Kidney (tissue), 14 donors: ENCODE results near the gene ESRP2. TPM values are rescaled to one million over a fixed set of nuclear protein-coding genes. Genes with fewer than 3 reads are reported as not detected.

ENCODE experiments used
- DNase-seq, 5 donors: peaks; one replicate each; pipeline ENCODE4 v3.0.0-alpha.2; 2013 to 2020
- FAIRE-seq: peaks from 2 replicates; lab custom pipeline; 2012; peaks lifted over from hg19 to GRCh38; lab: Jason Lieb, UNC
- H3K27ac ChIP-seq, 2 donors: one replicate each; pipeline ENCODE4 v1.7.0; 2013; ENCODE audit warnings: low read depth in 2 of 2, low read length in 2 of 2, inconsistent platforms in 1 of 2
- H3K27me3 ChIP-seq: one replicate; pipeline ENCODE4 v1.7.1; 2013; ENCODE audit warnings: low read length, inconsistent platforms; ENCODE audit not compliant: control insufficient read depth, insufficient read depth
- H3K36me3 ChIP-seq, 3 donors: one replicate each; pipeline versions ENCODE4 v1.7.0 to v1.7.1; 2013; ENCODE audit warnings: low read length in 3 of 3, control low read depth in 1 of 3, inconsistent platforms in 1 of 3; ENCODE audit not compliant: insufficient read depth in 3 of 3, control insufficient read depth in 2 of 3
- H3K4me1 ChIP-seq, 3 donors: one replicate each; pipeline versions ENCODE4 v1.7.0 to v1.7.1; 2013; ENCODE audit warnings: low read length in 3 of 3, inconsistent platforms in 1 of 3, low read depth in 1 of 3; ENCODE audit not compliant: control insufficient read depth in 2 of 3, insufficient read depth in 2 of 3
- H3K4me3 ChIP-seq, 3 donors: one replicate each; pipeline versions ENCODE4 v1.7.0 to v1.8.1; 2013; ENCODE audit warnings: low read length in 3 of 3, control low read depth in 1 of 3, inconsistent platforms in 1 of 3
- H3K9ac ChIP-seq, 3 donors: one replicate each; pipeline versions ENCODE4 v1.7.0 to v1.7.1; 2013; ENCODE audit warnings: low read length in 3 of 3, control low read depth in 1 of 3, inconsistent platforms in 1 of 3
- H3K9me3 ChIP-seq, 3 donors: one replicate each; pipeline versions ENCODE4 v1.7.0 to v1.7.1; 2013; ENCODE audit warnings: low read length in 3 of 3, control low read depth in 1 of 3, inconsistent platforms in 1 of 3; ENCODE audit not compliant: control insufficient read depth in 2 of 3, insufficient read depth in 1 of 3
- CTCF ChIP-seq: IDR thresholded peaks from 3 replicates; pipeline ENCODE4 v1.5.1; 2012; ENCODE audit warnings: mild to moderate bottlenecking, moderate library complexity, borderline replicate concordance; ENCODE audit not compliant: insufficient read depth; ENCODE audit errors: extremely low read depth
- intact Hi-C: fragments of 100-400 bp; cut with DNase I; formaldehyde crosslinking; loops from one replicate; pipeline ENCODE4 v1.11.1; 2022
- polyA plus RNA-seq: library from polyadenylated mRNA; stranded (reverse); fragments of 350-450 nt; fragmentation: Illumina TruSeq; extraction: RNeasy Lipid Tissue Mini Kit (QIAGEN cat#74804); gene quantifications from one replicate; pipeline ENCODE4 v1.2.3, GENCODE V29; 2014; ENCODE audit warnings: low read depth, low replicate concordance; ENCODE audit not compliant: insufficient read depth
- total RNA-seq: library from RNA; stranded (reverse); fragmentation: NEBNext Ultra II Directional; extraction: Animal tissue kit (Norgen Biotek cat#: 25700); gene quantifications from one replicate; pipeline ENCODE4 v1.2.1, GENCODE V29; 2021
- donor health status: control.
- donor health status: control.
- donor health status: control.
- donor health status: control.
- donor health status: control.
- donor health status: DM: yes; HTN: yes; CAD: no.
- donor health status: Normal renal cell carcinoma (clear cell type).

The ESRP2 gene
- total and polyA plus RNA-seq, 2 donors from 2014 or later, result 19.1 to 32.9 TPM

DNA sequence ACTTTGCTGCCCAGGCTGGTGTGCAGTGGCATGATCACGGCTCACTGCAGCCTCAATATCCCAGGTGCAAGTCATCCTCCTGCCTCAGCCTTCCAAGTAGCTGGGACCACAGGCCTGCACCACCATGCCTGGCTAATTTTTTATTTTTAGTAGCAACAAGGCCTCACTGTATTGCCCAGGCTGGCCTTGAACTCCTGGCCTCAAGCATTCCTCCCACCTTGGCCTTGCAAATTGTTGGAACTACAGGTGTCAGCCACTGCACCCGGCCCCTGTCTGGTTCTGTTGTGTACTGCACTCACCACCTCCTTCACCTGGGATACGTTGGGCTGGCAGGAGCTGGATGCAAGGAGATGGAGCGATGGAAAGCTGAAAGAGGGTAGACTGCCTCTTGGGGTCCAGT, 17.8 kb upstream of the ESRP2 start:
- intact Hi-C loops, result no loop called here
- no peak for TF ChIP-seq CTCF
- H3K9me3 ChIP-seq, result no peaks in the 10 kb centered on the region
- H3K4me1 ChIP-seq, result peaks cover 5 to 34% (median 25%) of the 10 kb centered on the region in 3 donors
- H3K36me3 ChIP-seq, result peaks cover 0 to 22% (median 19%) of the 10 kb centered on the region in 3 donors
- H3K4me3 ChIP-seq, result no peak overlapping the region
- no peaks in the 10 kb centered on the region for H3K27me3 ChIP-seq
- no peak overlapping the region for H3K9ac ChIP-seq
- DNase-seq (no peak), FAIRE-seq (no peak)
- H3K27ac ChIP-seq, result no peak overlapping the region

DNA sequence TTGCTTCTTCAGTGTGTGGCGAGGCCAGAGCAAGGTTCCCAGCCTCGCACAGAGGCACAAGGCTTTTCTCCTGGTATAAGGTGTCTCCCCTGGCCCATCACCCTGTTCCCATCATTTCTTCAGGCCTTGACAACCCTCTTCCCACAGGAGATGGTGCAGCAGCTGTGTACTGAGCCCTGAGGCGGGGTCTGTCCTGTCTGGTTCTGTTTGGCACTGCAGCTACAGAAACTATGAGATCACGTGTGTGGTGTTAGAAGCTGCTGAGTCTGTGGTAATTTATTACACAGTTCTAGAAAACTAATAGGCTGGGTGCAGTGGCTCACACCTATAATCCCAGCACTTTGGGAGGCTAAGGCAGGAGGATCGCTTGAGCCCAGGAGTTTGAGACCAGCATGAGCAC, 16.5 kb upstream of the ESRP2 start:
- H3K36me3 ChIP-seq, result peaks cover 0 to 22% (median 19%) of the 10 kb centered on the region in 3 donors
- DNase-seq, result no peak
- FAIRE-seq, result no peak
- peaks cover 0 to 32% (median 25%) of the 10 kb centered on the region in 3 donors for H3K4me1 ChIP-seq
- H3K27me3 ChIP-seq, result no peaks in the 10 kb centered on the region
- no peak overlapping the region for H3K4me3 ChIP-seq
- H3K27ac ChIP-seq, result peak overlapping the region; percentile 38 to 73
- H3K9me3 ChIP-seq, result no peaks in the 10 kb centered on the region
- no peak for TF ChIP-seq CTCF
- no peak overlapping the region for H3K9ac ChIP-seq
- intact Hi-C loops, result no loop called here

DNA sequence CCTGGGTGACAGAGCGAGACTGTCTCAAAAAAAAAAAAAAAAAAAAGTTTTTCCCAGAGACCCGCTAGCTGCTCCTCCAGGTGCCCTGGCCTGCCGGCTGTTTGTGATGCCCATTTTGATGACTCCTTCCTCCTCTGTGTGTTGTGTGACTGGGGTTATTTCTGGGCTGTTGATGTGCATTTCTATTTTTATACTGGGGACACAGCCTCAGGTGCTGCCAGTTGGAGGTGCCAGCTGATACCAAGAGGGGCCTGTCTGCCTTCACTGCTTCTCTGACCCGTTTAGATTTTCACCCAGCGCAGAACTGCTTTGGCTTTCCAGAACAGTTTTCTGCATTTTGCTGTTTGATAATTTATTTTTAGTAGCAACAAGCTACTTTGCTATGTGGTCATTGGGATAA, 15.9 kb upstream of the ESRP2 start:
- no peak for TF ChIP-seq CTCF
- intact Hi-C loops, result no loop called here
- Histone ChIP-seq H3K36me3 (peaks cover 0 to 22% (median 19%) of the 10 kb centered on the region in 3 donors), H3K9ac (no peak overlapping the region), H3K9me3 (no peaks in the 10 kb centered on the region), H3K27ac (peak overlapping the region; percentile 38 to 73), H3K27me3 (no peaks in the 10 kb centered on the region), H3K4me1 (peaks cover 0 to 35% (median 27%) of the 10 kb centered on the region in 3 donors), H3K4me3 (no peak overlapping the region)
- FAIRE-seq (no peak), DNase-seq (no peak)

DNA sequence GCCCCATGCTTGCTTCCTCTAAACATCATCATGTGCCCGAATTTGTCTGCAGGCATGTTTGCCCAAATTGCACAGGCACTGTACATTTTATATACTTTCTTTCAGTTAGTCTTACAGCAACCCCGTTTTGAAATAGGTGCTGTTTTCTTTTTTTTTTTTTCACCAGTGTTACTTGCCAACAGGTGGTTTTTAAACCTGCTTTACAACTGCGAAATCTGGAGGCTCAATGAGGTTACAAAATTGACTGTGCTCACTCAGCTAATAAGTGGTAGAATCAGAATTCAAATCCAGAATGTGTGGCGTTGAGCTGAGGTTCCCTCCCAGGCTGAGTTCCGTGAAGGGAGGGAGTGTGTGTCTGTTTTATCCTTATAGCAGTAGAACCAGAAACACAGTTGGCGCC, 15.0 kb upstream of the ESRP2 start:
- DNase-seq (no peak), FAIRE-seq (no peak)
- intact Hi-C loops, result no loop called here
- Histone ChIP-seq H3K4me1 (peaks cover 0 to 44% (median 36%) of the 10 kb centered on the region in 3 donors), H3K36me3 (peaks cover 0 to 22% (median 19%) of the 10 kb centered on the region in 3 donors), H3K4me3 (no peak overlapping the region), H3K27me3 (no peaks in the 10 kb centered on the region), H3K9me3 (no peaks in the 10 kb centered on the region), H3K9ac (no peak overlapping the region), H3K27ac (no peak overlapping the region)
- no peak for TF ChIP-seq CTCF
